HepG2 (cell line): ENCODE measurements around the gene PCSK5. TPM values are rescaled to one million over a fixed set of nuclear protein-coding genes. Genes with fewer than 3 reads are reported as not detected.

Experiments used
- CAMTA2 ChIP-seq: sonication (generic); formaldehyde crosslinking; IDR thresholded peaks from 2 replicates; pipeline ENCODE4 v1.4.0; 2020; ENCODE audit warnings: mild to moderate bottlenecking, missing genetic modification reagents, borderline replicate concordance
- DRAP1 ChIP-seq: IDR thresholded peaks from 2 replicates; pipeline ENCODE4 v1.6.1; 2016; ENCODE audit warnings: missing genetic modification reagents, missing compliant biosample characterization
- EP300 ChIP-seq, 3 experiments: sonication (generic) in 1 of 3; formaldehyde crosslinking in 1 of 3; IDR thresholded peaks; 2 replicates each; pipeline versions ENCODE4 v1.5.1 to v1.6.1; 2011 to 2020; ENCODE audit warnings: low read depth in 2 of 3, low read length in 2 of 3, borderline replicate concordance in 1 of 3, improper control_type of control experiment in 1 of 3, mild to moderate bottlenecking in 1 of 3, missing genetic modification reagents in 1 of 3, moderate library complexity in 1 of 3
- FOXP4 ChIP-seq: sonication (generic); formaldehyde crosslinking; IDR thresholded peaks from 2 replicates; pipeline ENCODE4 v1.4.0; 2020; ENCODE audit warnings: missing genetic modification reagents
- HDAC6 ChIP-seq: fragments of 200-600 bp; sonication (generic); IDR thresholded peaks from 2 replicates; pipeline ENCODE4 v1.7.0; 2017; ENCODE audit warnings: mild to moderate bottlenecking, antibody characterized with exemption, low read length, low read depth
- ISL2 ChIP-seq: sonication (generic); formaldehyde crosslinking; IDR thresholded peaks from 2 replicates; pipeline ENCODE4 v1.5.0; 2020; ENCODE audit warnings: missing genetic modification reagents
- MTERF4 ChIP-seq: sonication (generic); formaldehyde crosslinking; IDR thresholded peaks from 2 replicates; pipeline ENCODE4 v1.8.0; 2023; ENCODE audit warnings: mild to moderate bottlenecking, missing genetic modification reagents
- MYNN ChIP-seq: sonication (generic); formaldehyde crosslinking; IDR thresholded peaks from 2 replicates; pipeline ENCODE4 v1.4.0; 2020; ENCODE audit warnings: mild to moderate bottlenecking, low read depth, missing genetic modification reagents
- NCOA1 ChIP-seq: sonication (generic); formaldehyde crosslinking; IDR thresholded peaks from 2 replicates; pipeline ENCODE4 v1.9.0; 2021; ENCODE audit warnings: missing genetic modification reagents
- SIX1 ChIP-seq: sonication (generic); formaldehyde crosslinking; IDR thresholded peaks from 2 replicates; pipeline ENCODE4 v1.4.0; 2020; ENCODE audit warnings: missing genetic modification reagents, borderline replicate concordance
- TERF1 ChIP-seq: sonication (generic); formaldehyde crosslinking; IDR thresholded peaks from 2 replicates; pipeline ENCODE4 v1.8.0; 2022; ENCODE audit warnings: mild to moderate bottlenecking, missing genetic modification reagents, moderate library complexity
- U2AF1 ChIP-seq: fragments of 200-400 bp; formaldehyde crosslinking; optimal IDR thresholded peaks from 2 replicates; pipeline ENCODE3; 2017; ENCODE audit warnings: mild to moderate bottlenecking, low read depth, low read length
- ZGPAT ChIP-seq: IDR thresholded peaks from 2 replicates; pipeline ENCODE4 v1.6.1; 2016; ENCODE audit warnings: mild to moderate bottlenecking
- ZNF101 ChIP-seq: sonication (generic); formaldehyde crosslinking; IDR thresholded peaks from 2 replicates; pipeline ENCODE4 v1.4.0; 2020; ENCODE audit warnings: mild to moderate bottlenecking, low read depth, missing genetic modification reagents, borderline replicate concordance
- ZNF235 ChIP-seq: sonication (generic); formaldehyde crosslinking; IDR thresholded peaks from 2 replicates; pipeline ENCODE4 v1.8.1; 2023; ENCODE audit warnings: mild to moderate bottlenecking, missing genetic modification reagents, borderline replicate concordance
- ZNF331 ChIP-seq: sonication (generic); formaldehyde crosslinking; IDR thresholded peaks from 2 replicates; pipeline ENCODE4 v1.4.0; 2020; ENCODE audit warnings: missing genetic modification reagents
- ZNF354B ChIP-seq: sonication (generic); formaldehyde crosslinking; IDR thresholded peaks from 2 replicates; pipeline ENCODE4 v1.8.0; 2022; ENCODE audit warnings: mild to moderate bottlenecking, missing genetic modification reagents
- ZNF362 ChIP-seq: sonication (generic); formaldehyde crosslinking; IDR thresholded peaks from 2 replicates; pipeline ENCODE4 v1.4.0; 2020; ENCODE audit warnings: missing genetic modification reagents, mild to moderate bottlenecking, borderline replicate concordance
- ZNF501 ChIP-seq: sonication (generic); formaldehyde crosslinking; IDR thresholded peaks from 2 replicates; pipeline ENCODE4 v1.5.1; 2020; ENCODE audit warnings: mild to moderate bottlenecking, moderate library complexity, missing genetic modification reagents
- polyA plus RNA-seq, 8 experiments: library from polyadenylated mRNA; depleted of rRNA in 3 of 8; stranded (reverse) in 7 of 8; unstranded in 1 of 8; fragments of >200 nt; fragmentation: Illumina TruSeq in 4 of 8; extraction: Trizol in 4 of 8; gene quantifications; 2 replicates each; pipeline versions ENCODE4 v1.2.1 to v1.2.3, GENCODE V29; 2011 to 2016; ENCODE audit warnings: low read depth in 4 of 8, missing spikeins in 1 of 8, mixed read lengths in 1 of 8; ENCODE audit not compliant: insufficient read depth in 1 of 8
- total RNA-seq, 5 experiments: library from RNA; depleted of rRNA; stranded (reverse); fragments of >200 nt; fragmentation: Illumina TruSeq; extraction: Trizol; gene quantifications; 2 replicates each; pipeline ENCODE4 v1.2.3, GENCODE V29; 2016; ENCODE audit warnings: low read depth in 1 of 5

The PCSK5 gene
- total and polyA plus RNA-seq, 2 of the 13 experiments (the other 11 are each of a cell fraction or from before 2014, with no cell fraction given): 0.55 to 0.66 TPM

GRCh38 chr9:76394195-76394959 is 503.9 kb downstream of the PCSK5 start, which contains the start of gene RFK (continued):
- TF ChIP-seq ZNF362 (CRISPR knock-in tag) (peak; percentile 56; the same call in 1 of the 2 replicates), SIX1 (CRISPR knock-in tag) (no peak), ZNF235 (peak; percentile 39; the same call in 1 of the 2 replicates), ISL2 (peak; percentile 51; the same call in 1 of the 2 replicates), EP300 (IDR thresholded peaks at IDR 0.05; ENCODE audit: low read depth in 2 of 2, low read length in 2 of 2) (peak in 1 of 2 experiments; percentile 25; a peak in 1 of 4 replicates), EP300 (CRISPR knock-in tag; IDR thresholded peaks at IDR 0.05; ENCODE audit: borderline replicate concordance) (no peak), ZGPAT (CRISPR knock-in tag) (peak; percentile 90), TERF1 (no peak), CAMTA2 (no peak; the same call in 1 of the 2 replicates), HDAC6 (no peak), FOXP4 (no peak), U2AF1 (no peak), ZNF501 (CRISPR knock-in tag) (peak; percentile 27), ZNF354B (CRISPR knock-in tag) (0 out of 2 replicates have a peak, but pooled peaks have one; percentile 24), ZNF101 (CRISPR knock-in tag) (no peak), ZNF331 (0 out of 2 replicates have a peak, but pooled peaks have one; percentile 34), MYNN (CRISPR knock-in tag) (no peak; the same call in 1 of the 2 replicates), MTERF4 (peak; percentile 92; the same call in 1 of the 2 replicates), DRAP1 (no peak; the same call in 1 of the 2 replicates), NCOA1 (CRISPR knock-in tag) (no peak)
